ENCODE measurements around the gene HOTAIR. TPM values are rescaled to one million over a fixed set of nuclear protein-coding genes. Genes with fewer than 3 reads are reported as not detected.
A peak's percentile ranks its signal among the peaks of the same experiment; 100 is the strongest.

The HOTAIR gene
- total RNA-seq, 2 experiments from 2014 or later = not detected

- DNase-seq (no peak), ATAC-seq (no peak)
- Mint-ChIP-seq H3K4me1 (peaks cover 27% of the 10 kb centered on the region), H3K27ac (no peak overlapping the region), H3K9me3 (ENCODE audit: low read depth) (no peaks in the 10 kb centered on the region), H3K4me3 (no peak overlapping the region), H3K36me3 (ENCODE audit: low read depth) (no peaks in the 10 kb centered on the region), H3K27me3 (peaks cover 87% of the 10 kb centered on the region)
- intact Hi-C loops (cut with DNase I, micrococcal nuclease) = loop anchor here (5.0 kb wide), 1 partner anchor 32 kb away; the partner anchor contains the start of gene HOXC13 (in 2 of the 2)
- ChIA-PET CTCF (interaction anchor here (0.7 to 2.6 kb wide), 3 partner anchors 11 to 16 kb away, joined by 3 to 8 read pairs (median 5); partner anchors contain the start of gene HOXC10), POLR2A (no interaction called here)
Measured at GRCh38 chr12:53969588-53970259, 5.0 kb downstream of the HOTAIR start.

DNA sequence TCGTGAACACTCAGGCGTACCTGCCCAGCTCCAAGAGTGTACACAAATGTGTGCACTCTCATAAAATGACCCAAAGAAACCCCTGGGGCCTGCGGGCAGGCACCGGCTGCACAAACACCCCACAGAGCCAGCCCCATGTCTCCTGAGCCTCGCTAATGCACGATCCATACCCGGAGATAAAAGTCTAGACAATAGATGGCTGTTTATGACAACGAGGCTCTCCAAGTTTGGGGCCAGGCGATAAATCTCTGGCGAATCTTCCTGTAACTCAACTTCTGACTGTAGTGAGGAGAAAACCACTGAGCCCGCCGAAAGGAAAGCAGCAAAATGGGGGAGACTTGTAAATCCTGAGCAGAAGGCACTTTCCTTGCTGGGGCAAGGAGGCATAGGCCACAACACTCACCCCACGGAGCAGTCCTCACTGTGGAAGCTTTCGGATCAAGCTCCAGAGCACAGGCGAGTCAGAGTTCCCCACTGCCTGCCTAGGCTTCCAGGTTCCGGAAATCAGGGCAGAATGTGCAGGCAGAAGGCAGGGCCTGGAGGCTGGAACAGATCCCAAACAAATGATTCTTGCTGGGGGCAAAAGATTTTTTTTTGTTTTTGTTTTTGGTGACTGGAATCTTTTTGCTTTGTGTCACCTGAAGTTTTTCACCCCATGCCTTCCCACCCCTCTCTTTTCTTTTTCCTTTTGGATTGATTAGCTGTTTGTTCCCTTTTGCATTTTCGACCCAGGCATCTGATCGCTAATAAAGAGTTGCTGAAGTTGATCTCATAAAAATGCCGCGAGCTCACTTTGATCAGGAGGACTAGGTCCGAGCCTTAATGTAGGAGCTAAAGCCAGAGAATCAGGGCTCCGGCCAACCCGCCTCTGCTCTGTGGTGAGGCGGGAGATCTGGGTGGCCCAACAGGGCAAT is 6.3 kb downstream of the HOTAIR start:
- POLR2A ChIA-PET = no interaction called here
- Mint-ChIP-seq H3K27ac (no peak overlapping the region), H3K27me3 (peaks cover 94% of the 10 kb centered on the region), H3K4me3 (no peak overlapping the region), H3K9me3 (ENCODE audit: low read depth) (no peaks in the 10 kb centered on the region), H3K4me1 (peaks cover 31% of the 10 kb centered on the region), H3K36me3 (ENCODE audit: low read depth) (no peaks in the 10 kb centered on the region)
- intact Hi-C loops (cut with DNase I, micrococcal nuclease) = no loop called here
- CTCF ChIA-PET = interaction anchor here (0.6 to 1.1 kb wide), 4 partner anchors 34 to 375 kb away, joined by 3 to 6 read pairs (median 4); no protein-coding TSS in a partner anchor
- no peak for ATAC-seq
- DNase-seq = no peak

GRCh38 chr12:53967421-53967925 is 7.3 kb downstream of the HOTAIR start:
- no peaks in the 10 kb centered on the region for H3K36me3 Mint-ChIP-seq (ENCODE audit: low read depth)
- no peaks in the 10 kb centered on the region for H3K9me3 Mint-ChIP-seq (ENCODE audit: low read depth)
- intact Hi-C loops (cut with DNase I, micrococcal nuclease) = no loop called here
- peaks cover 25% of the 10 kb centered on the region for H3K4me1 Mint-ChIP-seq
- CTCF ChIA-PET = interaction anchor here (1.1 to 2.3 kb wide), 2 partner anchors 24 to 35 kb away, joined by 3 to 4 read pairs; no protein-coding TSS in a partner anchor
- H3K27me3 Mint-ChIP-seq = peaks cover 94% of the 10 kb centered on the region
- DNase-seq (no peak), ATAC-seq (no peak)
- POLR2A ChIA-PET = no interaction called here
- H3K27ac Mint-ChIP-seq = no peak overlapping the region
- H3K4me3 Mint-ChIP-seq = no peak overlapping the region

DNA sequence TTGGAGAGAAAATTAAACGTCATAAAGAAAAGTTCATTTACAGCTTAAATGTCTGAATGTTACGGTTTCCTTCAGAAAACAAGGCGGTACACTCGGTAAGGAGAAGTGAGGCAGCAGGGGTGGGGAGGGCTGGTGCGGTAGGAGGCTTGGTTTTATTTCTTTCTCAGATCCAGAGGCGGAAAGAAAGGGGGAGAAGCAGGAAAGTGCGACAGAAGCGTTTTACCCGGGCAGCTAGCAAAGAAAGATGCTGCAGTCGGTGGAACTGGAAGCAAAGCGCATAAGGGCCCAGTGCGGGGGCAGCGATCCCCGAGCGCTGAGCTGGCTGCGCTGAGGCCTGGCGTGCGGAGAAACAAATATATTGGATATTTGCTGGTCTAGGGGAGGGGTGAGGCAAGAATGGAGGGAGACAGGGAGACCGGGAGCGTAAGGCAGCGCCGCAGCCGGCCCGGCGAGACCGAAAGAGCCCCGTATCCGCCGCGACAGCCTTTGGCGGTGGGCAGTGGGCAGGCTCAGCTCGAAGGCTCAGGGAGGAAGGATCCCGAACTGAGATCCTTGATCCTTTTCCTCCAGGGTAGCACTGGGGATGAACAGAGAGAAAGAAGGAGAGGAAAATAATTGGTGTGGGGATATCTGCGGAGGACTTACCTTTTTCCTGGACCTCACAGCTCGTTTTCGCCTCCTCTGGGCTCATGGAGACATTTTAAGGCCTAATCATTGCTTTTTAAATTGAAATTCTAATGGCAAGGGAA is 8.2 kb downstream of the HOTAIR start:
- intact Hi-C loops (cut with DNase I, micrococcal nuclease) = no loop called here
- H3K27me3 Mint-ChIP-seq = peaks cover 90% of the 10 kb centered on the region
- ATAC-seq (no peak), DNase-seq (no peak)
- CTCF ChIA-PET = interaction anchor here (0.6 to 2.3 kb wide), 4 partner anchors 15 to 25 kb away, joined by 3 to 4 read pairs (median 3); partner anchors contain the start of gene HOXC10
- POLR2A ChIA-PET = interaction anchor here (0.6 kb wide), 1 partner anchor 61 kb away, joined by 3 read pairs; no protein-coding TSS in a partner anchor
- H3K36me3 Mint-ChIP-seq (ENCODE audit: low read depth) = no peaks in the 10 kb centered on the region
- H3K9me3 Mint-ChIP-seq (ENCODE audit: low read depth) = no peaks in the 10 kb centered on the region
- H3K27ac Mint-ChIP-seq = no peak overlapping the region
- H3K4me1 Mint-ChIP-seq = peaks cover 25% of the 10 kb centered on the region
- H3K4me3 Mint-ChIP-seq = no peak overlapping the region

DNA sequence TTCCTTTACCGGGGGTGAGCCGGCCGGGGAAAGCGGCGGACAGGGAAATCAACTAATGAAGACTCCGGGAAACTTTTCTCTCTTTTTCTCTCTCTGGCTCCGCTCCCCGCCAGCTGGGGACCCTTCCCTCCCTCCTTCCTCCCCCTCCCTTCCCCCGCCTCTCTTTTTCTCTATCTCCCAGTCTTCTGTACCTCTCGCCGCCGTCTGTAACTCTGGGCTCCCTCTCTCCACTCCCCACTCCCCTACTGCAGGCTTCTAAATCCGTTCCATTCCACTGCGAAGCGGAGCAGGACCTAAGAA is 8.7 kb downstream of the HOTAIR start:
- CTCF ChIA-PET = interaction anchor here (0.8 to 2.3 kb wide), 3 partner anchors 16 to 26 kb away, joined by 3 to 4 read pairs (median 3); no protein-coding TSS in a partner anchor
- Mint-ChIP-seq H3K4me1 (peaks cover 25% of the 10 kb centered on the region), H3K9me3 (ENCODE audit: low read depth) (no peaks in the 10 kb centered on the region), H3K27me3 (peaks cover 85% of the 10 kb centered on the region), H3K36me3 (ENCODE audit: low read depth) (no peaks in the 10 kb centered on the region), H3K4me3 (no peak overlapping the region), H3K27ac (no peak overlapping the region)
- no peak for DNase-seq
- POLR2A ChIA-PET = interaction anchor here (0.6 kb wide), 1 partner anchor 62 kb away, joined by 3 read pairs; no protein-coding TSS in a partner anchor
- no peak for ATAC-seq
- intact Hi-C loops (cut with DNase I, micrococcal nuclease) = no loop called here

GRCh38 chr12:53965281-53966084 is 9.3 kb downstream of the HOTAIR start:
- CTCF ChIA-PET = interaction anchor here (0.5 to 2.3 kb wide), 4 partner anchors 26 to 251 kb away, joined by 3 to 4 read pairs (median 3); no protein-coding TSS in a partner anchor
- Mint-ChIP-seq H3K27me3 (peaks cover 81% of the 10 kb centered on the region), H3K9me3 (ENCODE audit: low read depth) (no peaks in the 10 kb centered on the region), H3K27ac (no peak overlapping the region), H3K4me1 (peaks cover 27% of the 10 kb centered on the region), H3K36me3 (ENCODE audit: low read depth) (no peaks in the 10 kb centered on the region), H3K4me3 (no peak overlapping the region)
- DNase-seq (peak; percentile 45), ATAC-seq (no peak)
- POLR2A ChIA-PET = no interaction called here
- intact Hi-C loops (cut with DNase I, micrococcal nuclease) = loop anchor here in 1 of 2 experiments (2.0 kb wide), 1 partner anchor 15 kb away; no protein-coding TSS in a partner anchor

GRCh38 chr12:53964315-53964713 is 10.4 kb downstream of the HOTAIR start:
- intact Hi-C loops (cut with DNase I, micrococcal nuclease) = loop anchor here in 1 of 2 experiments (2.0 to 5.0 kb wide), 2 partner anchors 14 to 37 kb away; no protein-coding TSS in a partner anchor
- Mint-ChIP-seq H3K4me1 (peaks cover 29% of the 10 kb centered on the region), H3K9me3 (ENCODE audit: low read depth) (no peaks in the 10 kb centered on the region), H3K27me3 (peaks cover 81% of the 10 kb centered on the region), H3K27ac (no peak overlapping the region), H3K4me3 (no peak overlapping the region), H3K36me3 (ENCODE audit: low read depth) (no peaks in the 10 kb centered on the region)
- DNase-seq (no peak), ATAC-seq (no peak)
- ChIA-PET POLR2A (no interaction called here), CTCF (interaction anchor here (0.7 to 1.1 kb wide), 3 partner anchors 12 to 245 kb away, joined by 3 to 4 read pairs (median 3); no protein-coding TSS in a partner anchor)

GRCh38 chr12:53963434-53964314 is 11.1 kb downstream of the HOTAIR start:
- peaks cover 81% of the 10 kb centered on the region for H3K27me3 Mint-ChIP-seq
- CTCF ChIA-PET = interaction anchor here (0.7 to 1.4 kb wide), 5 partner anchors 9 to 246 kb away, joined by 3 to 6 read pairs (median 3); no protein-coding TSS in a partner anchor
- intact Hi-C loops (cut with DNase I, micrococcal nuclease) = loop anchor here in 1 of 2 experiments (2.0 to 5.0 kb wide), 2 partner anchors 13 to 36 kb away; no protein-coding TSS in a partner anchor
- no peak for DNase-seq
- no peaks in the 10 kb centered on the region for H3K9me3 Mint-ChIP-seq (ENCODE audit: low read depth)
- no peak for ATAC-seq
- H3K4me1 Mint-ChIP-seq = peaks cover 29% of the 10 kb centered on the region
- no peak overlapping the region for H3K27ac Mint-ChIP-seq
- no peaks in the 10 kb centered on the region for H3K36me3 Mint-ChIP-seq (ENCODE audit: low read depth)
- POLR2A ChIA-PET = no interaction called here
- no peak overlapping the region for H3K4me3 Mint-ChIP-seq

- Mint-ChIP-seq H3K27ac (no peak overlapping the region), H3K4me1 (peaks cover 29% of the 10 kb centered on the region), H3K36me3 (ENCODE audit: low read depth) (no peaks in the 10 kb centered on the region), H3K9me3 (ENCODE audit: low read depth) (no peaks in the 10 kb centered on the region), H3K4me3 (no peak overlapping the region), H3K27me3 (peaks cover 81% of the 10 kb centered on the region)
- ATAC-seq = no peak
- ChIA-PET CTCF (interaction anchor here (0.7 to 1.4 kb wide), 4 partner anchors 9 to 246 kb away, joined by 3 to 6 read pairs (median 3); no protein-coding TSS in a partner anchor), POLR2A (no interaction called here)
- DNase-seq = no peak
- intact Hi-C loops (cut with DNase I, micrococcal nuclease) = loop anchor here in 1 of 2 experiments (5.0 kb wide), 1 partner anchor 36 kb away; no protein-coding TSS in a partner anchor
Measured at GRCh38 chr12:53963005-53963404, 11.7 kb downstream of the HOTAIR start.

Measured in activated CD4-positive, alpha-beta T cell treated with anti-CD3 and anti-CD28 coated beads for 36 hours (primary cell).